ENCODE measurements around the gene MAPK8. TPM values are rescaled to one million over a fixed set of nuclear protein-coding genes. Genes with fewer than 3 reads are reported as not detected.

The MAPK8 gene
- total RNA-seq, 4 donors from 2014 or later: 36.1 to 51.5 (median 46.9) TPM

- DNase-seq (ENCODE audit: low spot score): no peak
- ATAC-seq (ENCODE audit: low FRiP score): no peak
- TF ChIP-seq CTCF (IDR thresholded peaks at IDR 0.05): no peak
Observed at GRCh38 chr10:48442809-48443177, 136.3 kb downstream of the MAPK8 start.

- no peak for ATAC-seq (ENCODE audit: low FRiP score)
- DNase-seq (ENCODE audit: low spot score): no peak
Observed at GRCh38 chr10:48444266-48444665, 137.8 kb downstream of the MAPK8 start.

GRCh38 chr10:48444861-48445841, 138.7 kb downstream of the MAPK8 start:
- DNase-seq (ENCODE audit: low spot score) (no peak), ATAC-seq (ENCODE audit: low FRiP score) (no peak)
- TF ChIP-seq CTCF (IDR thresholded peaks at IDR 0.05): no peak

More at GRCh38 chr10:48444266-48444665, 137.8 kb downstream of the MAPK8 start:
- no peak for TF ChIP-seq CTCF (IDR thresholded peaks at IDR 0.05)

- DNase-seq (ENCODE audit: low spot score): no peak
Observed at GRCh38 chr10:48445932-48446331, 139.5 kb downstream of the MAPK8 start.

GRCh38 chr10:48446785-48447184, 140.3 kb downstream of the MAPK8 start:
- ATAC-seq (ENCODE audit: low FRiP score): no peak
- TF ChIP-seq CTCF (IDR thresholded peaks at IDR 0.05): no peak
- no peak for DNase-seq (ENCODE audit: low spot score)

More at GRCh38 chr10:48445932-48446331, 139.5 kb downstream of the MAPK8 start:
- TF ChIP-seq CTCF (IDR thresholded peaks at IDR 0.05): no peak
- no peak for ATAC-seq (ENCODE audit: low FRiP score)

- no peak for TF ChIP-seq CTCF (IDR thresholded peaks at IDR 0.05)
- DNase-seq (ENCODE audit: low spot score): no peak
- ATAC-seq (ENCODE audit: low FRiP score): no peak
Observed at GRCh38 chr10:48447356-48448215, 141.1 kb downstream of the MAPK8 start.
